Smooth muscle cell (in vitro differentiated cells): ENCODE measurements around the gene GPR39. TPM values are rescaled to one million over a fixed set of nuclear protein-coding genes. Genes with fewer than 3 reads are reported as not detected.
A peak's percentile ranks its signal among the peaks of the same experiment; 100 is the strongest.

Experiments
- DNase-seq: peaks from one replicate; lab custom pipeline; 2025; ENCODE audit not compliant: unreplicated experiment; lab: John Stamatoyannopoulos, UW
- H2AFZ ChIP-seq: fragments of 200-600 bp; sonication (generic); 2 replicates; pipeline ENCODE4 v1.6.0; 2016; ENCODE audit warnings: antibody characterized with exemption, low read depth, mild to moderate bottlenecking
- H3F3A ChIP-seq: fragments of 200-600 bp; sonication (generic); 2 replicates; pipeline ENCODE4 v1.6.0; 2017; ENCODE audit warnings: antibody characterized with exemption, low read depth
- H3K27ac ChIP-seq: fragments of 200-600 bp; sonication (generic); 2 replicates; pipeline ENCODE4 v1.5.1; 2016; ENCODE audit warnings: low read depth, mild to moderate bottlenecking
- H3K27me3 ChIP-seq: fragments of 200-600 bp; sonication (generic); 2 replicates; pipeline ENCODE4 v1.6.1; 2016; ENCODE audit warnings: low read depth, mild to moderate bottlenecking
- H3K36me3 ChIP-seq: fragments of 200-600 bp; sonication (generic); 2 replicates; pipeline ENCODE4 v1.5.1; 2016; ENCODE audit warnings: low read depth
- H3K4me1 ChIP-seq: fragments of 200-600 bp; sonication (generic); 2 replicates; pipeline ENCODE4 v1.5.1; 2016; ENCODE audit warnings: low read depth
- H3K4me2 ChIP-seq: fragments of 200-600 bp; sonication (generic); 2 replicates; pipeline ENCODE4 v1.6.0; 2016; ENCODE audit warnings: mild to moderate bottlenecking
- H3K4me3 ChIP-seq: fragments of 200-600 bp; sonication (generic); 2 replicates; pipeline ENCODE4 v1.5.1; 2016; ENCODE audit warnings: mild to moderate bottlenecking
- H3K79me2 ChIP-seq: fragments of 200-600 bp; sonication (generic); 2 replicates; pipeline ENCODE4 v1.6.0; 2016; ENCODE audit warnings: low read depth, mild to moderate bottlenecking
- H3K9ac ChIP-seq: fragments of 200-600 bp; sonication (generic); 2 replicates; pipeline ENCODE4 v1.6.0; 2016; ENCODE audit warnings: low read depth
- H3K9me3 ChIP-seq: fragments of 200-600 bp; sonication (generic); replicated peaks from 2 replicates; pipeline ENCODE4 v1.5.1; 2016; ENCODE audit warnings: low read depth
- H4K20me1 ChIP-seq: fragments of 200-600 bp; sonication (generic); 2 replicates; pipeline ENCODE4 v1.6.0; 2016; ENCODE audit warnings: low read depth
- CTCF ChIP-seq: fragments of 200-600 bp; sonication (generic); IDR thresholded peaks from 2 replicates; pipeline ENCODE4 v1.5.1; 2017; ENCODE audit warnings: borderline replicate concordance, mild to moderate bottlenecking, antibody characterized with exemption; ENCODE audit not compliant: insufficient read depth, poor library complexity, severe bottlenecking
- WGBS: methylation state at CpG from one replicate; pipeline ENCODE4 v1.1.7; 2016; ENCODE audit warnings: low lambda C conversion rate; 5-methylcytosine and 5-hydroxymethylcytosine counted together
- polyA plus RNA-seq: library from polyadenylated mRNA; unstranded; fragments of >200 nt; fragmentation: Nextera tagmentation; extraction: Ambion mirVana; gene quantifications from 2 replicates; pipeline ENCODE4 v1.2.1, GENCODE V29; 2016
- total RNA-seq: library from RNA; depleted of rRNA; stranded (reverse); fragments of >200 nt; gene quantifications from 2 replicates; pipeline ENCODE4 v1.2.3, GENCODE V29; 2014

GPR39 gene
- total and polyA plus RNA-seq, 2 experiments from 2014 or later = 0.87 to 1.4 TPM

- no peak overlapping the region for H2AFZ ChIP-seq
- 2% methylated on average over 75 of the region's 80 CpGs for WGBS
- H3K79me2 ChIP-seq = no peaks in the 10 kb centered on the region
- TF ChIP-seq CTCF = no peak
- H3K9ac ChIP-seq = no peak overlapping the region
- H3K4me1 ChIP-seq = peaks cover 19% of the 10 kb centered on the region
- no peaks in the 10 kb centered on the region for H3K36me3 ChIP-seq
- peak overlapping the region; percentile 54 for H3K4me3 ChIP-seq
- H3K27ac ChIP-seq = no peak overlapping the region
- no peaks in the 10 kb centered on the region for H4K20me1 ChIP-seq
- H3K4me2 ChIP-seq = peak overlapping the region; percentile 97
- H3K9me3 ChIP-seq = no peaks in the 10 kb centered on the region
- no peak for DNase-seq
- H3F3A ChIP-seq = no peaks in the 10 kb centered on the region
- H3K27me3 ChIP-seq = peaks cover 57% of the 10 kb centered on the region
These were observed 252.6 kb downstream of the GPR39 start for GRCh38 chr2:132668987-132669907.

GRCh38 chr2:132669908-132670495, 253.4 kb downstream of the GPR39 start, which contains the start of gene LYPD1:
TSS of gene LYPD1 (minus strand) at chr2:132670205. CDS start at chr2:132669932, 273 bp downstream.
- under 1% methylated on average over 34 of the region's 59 CpGs for WGBS
- peak within 1 kb of the TSS; percentile 97 for H3K4me2 ChIP-seq

GRCh38 chr2:132670496-132671150, 254.0 kb downstream of the GPR39 start:
- H3K4me2 ChIP-seq = peak overlapping the region; percentile 97
- under 1% methylated on average over 34 of the region's 44 CpGs for WGBS
- no peaks in the 10 kb centered on the region for H3K9me3 ChIP-seq
- peaks cover 57% of the 10 kb centered on the region for H3K27me3 ChIP-seq
- no peak for TF ChIP-seq CTCF
- no peak overlapping the region for H2AFZ ChIP-seq
- no peak overlapping the region for H3K9ac ChIP-seq
- H3K79me2 ChIP-seq = no peaks in the 10 kb centered on the region
- peaks cover 19% of the 10 kb centered on the region for H3K4me1 ChIP-seq
- peak overlapping the region; percentile 54 for H3K4me3 ChIP-seq
- no peak overlapping the region for H3K27ac ChIP-seq
- H4K20me1 ChIP-seq = no peaks in the 10 kb centered on the region
- DNase-seq = no peak
- no peaks in the 10 kb centered on the region for H3F3A ChIP-seq
- H3K36me3 ChIP-seq = no peaks in the 10 kb centered on the region

More at GRCh38 chr2:132669908-132670495, 253.4 kb downstream of the GPR39 start, which contains the start of gene LYPD1:
- Histone ChIP-seq H3K36me3 (no peaks in the 10 kb centered on the region), H3K9ac (no peak within 1 kb of the TSS), H3F3A (no peaks in the 10 kb centered on the region), H2AFZ (no peak within 1 kb of the TSS), H4K20me1 (no peaks in the 10 kb centered on the region), H3K4me1 (peaks cover 19% of the 10 kb centered on the region), H3K27me3 (peaks cover 57% of the 10 kb centered on the region), H3K4me3 (peak within 1 kb of the TSS; percentile 54), H3K79me2 (no peaks in the 10 kb centered on the region), H3K27ac (no peak within 1 kb of the TSS), H3K9me3 (no peaks in the 10 kb centered on the region)
- TF ChIP-seq CTCF = no peak
- no peak for DNase-seq
